ENCODE data around the gene CREBRF. TPM values are rescaled to one million over a fixed set of nuclear protein-coding genes. Genes with fewer than 3 reads are reported as not detected.

Gene CREBRF
- total and polyA plus RNA-seq, 2 experiments from 2014 or later, result 5.8 to 11.9 TPM

GRCh38 chr5:173175523-173175922 lies 119.4 kb downstream of the CREBRF start:
- no peak for TF ChIP-seq CTCF (IDR thresholded peaks at IDR 0.05; ENCODE audit: low read depth, low read length)
- no peak for DNase-seq (ENCODE audit: low read depth in 1 of 2, low spot score in 1 of 2)

GRCh38 chr5:173178369-173178910 lies 122.3 kb downstream of the CREBRF start:
- no peaks in the 10 kb centered on the region for H3K4me1 ChIP-seq (ENCODE audit: low read depth)
- DNase-seq (ENCODE audit: low read depth in 1 of 2, low spot score in 1 of 2), result no peak
- no peaks in the 10 kb centered on the region for H3K27me3 ChIP-seq
- no peak for TF ChIP-seq CTCF (IDR thresholded peaks at IDR 0.05; ENCODE audit: low read depth, low read length)
- H3K36me3 ChIP-seq, result no peaks in the 10 kb centered on the region
- no peaks in the 10 kb centered on the region for H3K9me3 ChIP-seq (ENCODE audit: low read depth)
- no peak overlapping the region for H3K4me3 ChIP-seq
- no peak overlapping the region for H3K27ac ChIP-seq

More at GRCh38 chr5:173175523-173175922, 119.4 kb downstream of the CREBRF start:
- H3K36me3 ChIP-seq, result no peaks in the 10 kb centered on the region
- H3K27me3 ChIP-seq, result no peaks in the 10 kb centered on the region
- H3K27ac ChIP-seq, result no peak overlapping the region
- no peaks in the 10 kb centered on the region for H3K4me1 ChIP-seq (ENCODE audit: low read depth)
- H3K9me3 ChIP-seq (ENCODE audit: low read depth), result no peaks in the 10 kb centered on the region
- H3K4me3 ChIP-seq, result no peak overlapping the region

- Histone ChIP-seq H3K4me1 (ENCODE audit: low read depth) (no peaks in the 10 kb centered on the region), H3K27ac (no peak overlapping the region), H3K36me3 (no peaks in the 10 kb centered on the region), H3K4me3 (no peak overlapping the region), H3K27me3 (no peaks in the 10 kb centered on the region), H3K9me3 (ENCODE audit: low read depth) (no peaks in the 10 kb centered on the region)
- no peak for TF ChIP-seq CTCF (IDR thresholded peaks at IDR 0.05; ENCODE audit: low read depth, low read length)
- DNase-seq (ENCODE audit: low read depth in 1 of 2, low spot score in 1 of 2), result no peak
Measured at GRCh38 chr5:173180331-173180730, 124.2 kb downstream of the CREBRF start.

GRCh38 chr5:173187054-173187743 lies 131.0 kb downstream of the CREBRF start:
- Histone ChIP-seq H3K27me3 (no peaks in the 10 kb centered on the region), H3K27ac (peak overlapping the region; percentile 30), H3K36me3 (no peaks in the 10 kb centered on the region), H3K4me1 (ENCODE audit: low read depth) (no peaks in the 10 kb centered on the region), H3K9me3 (ENCODE audit: low read depth) (no peaks in the 10 kb centered on the region), H3K4me3 (no peak overlapping the region)
- no peak for TF ChIP-seq CTCF (IDR thresholded peaks at IDR 0.05; ENCODE audit: low read depth, low read length)
- DNase-seq (ENCODE audit: low read depth in 1 of 2, low spot score in 1 of 2), result no peak

- no peaks in the 10 kb centered on the region for H3K27me3 ChIP-seq
Measured at GRCh38 chr5:173188280-173188679, 132.1 kb downstream of the CREBRF start.

More at GRCh38 chr5:173188280-173188679, 132.1 kb downstream of the CREBRF start:
- no peak for DNase-seq (ENCODE audit: low read depth in 1 of 2, low spot score in 1 of 2)
- no peak for TF ChIP-seq CTCF (IDR thresholded peaks at IDR 0.05; ENCODE audit: low read depth, low read length)
- H3K27ac ChIP-seq, result no peak overlapping the region
- no peaks in the 10 kb centered on the region for H3K9me3 ChIP-seq (ENCODE audit: low read depth)
- H3K4me3 ChIP-seq, result no peak overlapping the region
- no peaks in the 10 kb centered on the region for H3K36me3 ChIP-seq
- H3K4me1 ChIP-seq (ENCODE audit: low read depth), result peaks cover 6% of the 10 kb centered on the region

Other genes with a start within 250 kb of the CREBRF start
- 77.3 and 85.1 TPM in 2 replicates for gene ERGIC1, start 222.1 kb upstream of the CREBRF start, total RNA-seq
- 15.4 and 22.2 TPM in 2 replicates for gene ERGIC1, start 222.1 kb upstream of the CREBRF start, polyA plus RNA-seq
- 56.7 and 73.4 TPM in 2 replicates for gene RPL26L1, start 96.9 kb upstream of the CREBRF start, total RNA-seq
- gene RPL26L1, start 96.9 kb upstream of the CREBRF start, polyA plus RNA-seq, result 91.4 and 108 TPM in 2 replicates
- gene ATP6V0E1, start 72.6 kb upstream of the CREBRF start, total RNA-seq, result 52.2 and 64.2 TPM in 2 replicates
- 224 and 301 TPM in 2 replicates for gene ATP6V0E1, start 72.6 kb upstream of the CREBRF start, polyA plus RNA-seq
- gene BNIP1, start 88.2 kb downstream of the CREBRF start, total RNA-seq, result 9.2 and 14.1 TPM in 2 replicates
- gene BNIP1, start 88.2 kb downstream of the CREBRF start, polyA plus RNA-seq, result 11.4 and 19.9 TPM in 2 replicates
- gene NKX2-5, start 178.9 kb downstream of the CREBRF start, total RNA-seq, result 1,657 and 1,772 TPM in 2 replicates
- gene NKX2-5, start 178.9 kb downstream of the CREBRF start, polyA plus RNA-seq, result 1,190 and 1,339 TPM in 2 replicates

All from cardiac muscle cell (in vitro differentiated cells and primary cell).